COLO668 (cell line): ENCODE data around the gene CEP78.

Experiments
- DNase-seq: peaks from one replicate; lab custom pipeline; 2025; ENCODE audit not compliant: unreplicated experiment; lab: John Stamatoyannopoulos, UW

CEP78 gene

GRCh38 chr9:78307360-78307759 is 71.5 kb downstream of the CEP78 start:
- DNase-seq: no peak

GRCh38 chr9:78309066-78309465 is 73.2 kb downstream of the CEP78 start:
- no peak for DNase-seq

- no peak for DNase-seq
Observed at GRCh38 chr9:78311075-78311474, 75.2 kb downstream of the CEP78 start.

- no peak for DNase-seq
Observed at GRCh38 chr9:78311886-78312524, 76.1 kb downstream of the CEP78 start.

- DNase-seq: no peak
Observed at GRCh38 chr9:78314550-78314949, 78.7 kb downstream of the CEP78 start.

GRCh38 chr9:78314953-78315870 is 79.3 kb downstream of the CEP78 start:
- no peak for DNase-seq

- DNase-seq: no peak
Observed at GRCh38 chr9:78316166-78316892, 80.5 kb downstream of the CEP78 start.

- no peak for DNase-seq
Observed at GRCh38 chr9:78319197-78320029, 83.5 kb downstream of the CEP78 start.

GRCh38 chr9:78320030-78320693 is 84.3 kb downstream of the CEP78 start:
- DNase-seq: no peak

- DNase-seq: no peak
Observed at GRCh38 chr9:78320875-78321496, 85.1 kb downstream of the CEP78 start.

GRCh38 chr9:78321505-78321904 is 85.6 kb downstream of the CEP78 start:
- no peak for DNase-seq

GRCh38 chr9:78324068-78324650 is 88.3 kb downstream of the CEP78 start:
- DNase-seq: no peak

GRCh38 chr9:78324682-78325081 is 88.8 kb downstream of the CEP78 start:
- DNase-seq: no peak

GRCh38 chr9:78325343-78325742 is 89.5 kb downstream of the CEP78 start:
- no peak for DNase-seq

- DNase-seq: no peak
Observed at GRCh38 chr9:78325846-78326360, 90.0 kb downstream of the CEP78 start.

GRCh38 chr9:78326564-78326963 is 90.7 kb downstream of the CEP78 start:
- DNase-seq: no peak
